ENCODE measurements around the gene IKZF5. TPM values are rescaled to one million over a fixed set of nuclear protein-coding genes. Genes with fewer than 3 reads are reported as not detected.

IKZF5 gene
- total RNA-seq, 1 experiment from 2014 or later, result 17.1 TPM

DNA sequence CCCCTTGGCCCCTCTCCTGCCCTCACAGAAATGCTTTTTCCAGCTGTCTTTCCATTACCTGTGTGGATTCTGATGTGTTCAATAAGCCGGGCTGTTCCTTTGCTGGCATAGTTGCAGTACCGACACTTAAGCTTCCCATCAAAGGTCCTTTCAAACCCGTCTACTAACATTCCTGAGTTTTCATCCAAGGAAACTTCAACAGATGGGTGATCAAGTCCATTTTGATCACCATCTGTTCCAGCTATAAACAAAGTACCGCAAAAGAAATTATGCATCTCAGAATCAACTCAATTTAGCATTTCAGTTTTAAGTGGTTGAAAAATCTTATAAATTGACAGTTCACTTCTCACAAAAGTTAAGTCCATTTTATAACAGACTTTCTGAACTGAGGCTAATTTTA is 12.7 kb downstream of the IKZF5 start:
- CTCF ChIA-PET, result no interaction called here
- no peak overlapping the region for H3K9ac ChIP-seq (ENCODE audit: low read length)
- H3K9me2 ChIP-seq (ENCODE audit: insufficient read depth), result no peaks in the 10 kb centered on the region
- peaks cover 11 to 21% of the 10 kb centered on the region in 2 experiments; a peak in 3 of 4 replicates for H3K36me3 ChIP-seq (ENCODE audit: control insufficient read depth in 1 of 2, insufficient read depth in 2 of 2, low read length in 2 of 2)
- intact Hi-C loops (cut with micrococcal nuclease), result no loop called here
- TF ChIP-seq SIN3A (IDR thresholded peaks at IDR 0.05; ENCODE audit: low read depth) (no peak), YY1 (IDR thresholded peaks at IDR 0.05; ENCODE audit: extremely low read depth, insufficient replicate concordance, low read depth, low read length) (no peak)
- TF ChIP-seq, protein P1, sequence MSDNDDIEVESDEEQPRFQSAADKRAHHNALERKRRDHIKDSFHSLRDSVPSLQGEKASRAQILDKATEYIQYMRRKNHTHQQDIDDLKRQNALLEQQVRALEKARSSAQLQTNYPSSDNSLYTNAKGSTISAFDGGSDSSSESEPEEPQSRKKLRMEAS (IDR thresholded peaks at IDR 0.05), result no peak
- no peak overlapping the region for H3K4me2 ChIP-seq (ENCODE audit: low read length)
- no peaks in the 10 kb centered on the region for H3K4me1 ChIP-seq (ENCODE audit: control insufficient read depth in 1 of 2, insufficient read depth in 2 of 2, low read length in 2 of 2)
- DNase-seq (ENCODE audit: low read depth, low spot score) (no peak), ATAC-seq (no peak)
- no TSS peak for BruUV-seq (replicated peaks)
- POLR2A ChIA-PET, result no interaction called here
- H3K4me3 ChIP-seq (replicated peaks in 1 of 2; ENCODE audit: low read depth in 1 of 2, low read length in 2 of 2), result no peak overlapping the region
- H3K79me2 ChIP-seq (ENCODE audit: insufficient read depth, low read length), result peaks cover 28% of the 10 kb centered on the region
- RAD21 ChIA-PET (ENCODE audit: low non-redundant PET in 1 of 2, low total read pairs in 2 of 2, uncharacterized antibody in 2 of 2, unreplicated experiment in 2 of 2), result no interaction called here
- H3K9me3 ChIP-seq (ENCODE audit: control insufficient read depth in 1 of 2, insufficient read depth in 1 of 2, low read depth in 1 of 2, low read length in 2 of 2), result no peaks in the 10 kb centered on the region
- no peak overlapping the region for H2AFZ ChIP-seq (ENCODE audit: low read depth, low read length, poor library complexity, severe bottlenecking)
- H4K20me1 ChIP-seq (ENCODE audit: insufficient read depth), result no peaks in the 10 kb centered on the region
- H3K27ac ChIP-seq (ENCODE audit: low read depth, low read length), result no peak overlapping the region
- H3K27me3 ChIP-seq (ENCODE audit: insufficient read depth, low read length), result no peaks in the 10 kb centered on the region

DNA sequence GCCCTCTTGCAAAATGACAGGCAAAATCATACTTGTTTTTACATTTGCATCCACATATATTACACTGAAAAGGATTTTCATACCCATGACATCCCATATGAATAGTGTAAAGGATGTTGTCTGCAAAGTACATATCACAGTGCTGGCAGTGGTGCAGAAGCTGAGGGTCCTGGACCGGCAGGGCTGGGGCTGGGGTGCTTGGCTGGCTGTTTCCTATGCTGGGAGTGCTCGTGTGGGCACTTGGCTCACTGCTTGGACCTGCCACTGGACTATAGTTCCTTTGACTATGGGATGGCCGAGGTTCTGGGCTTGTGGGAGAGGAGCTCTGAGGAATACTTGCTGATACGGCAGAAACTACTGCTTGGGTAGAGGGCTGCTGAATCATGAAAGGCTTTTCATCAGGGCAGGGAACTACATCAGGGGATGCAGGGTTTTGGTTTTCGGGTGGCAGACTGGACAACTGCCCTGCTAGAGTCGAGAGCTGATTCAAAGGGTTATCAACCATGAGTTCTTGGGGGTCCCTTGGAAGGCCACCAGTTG is 14.7 kb downstream of the IKZF5 start:
- H3K79me2 ChIP-seq (ENCODE audit: insufficient read depth, low read length), result peaks cover 11% of the 10 kb centered on the region
- TF ChIP-seq, protein P2, sequence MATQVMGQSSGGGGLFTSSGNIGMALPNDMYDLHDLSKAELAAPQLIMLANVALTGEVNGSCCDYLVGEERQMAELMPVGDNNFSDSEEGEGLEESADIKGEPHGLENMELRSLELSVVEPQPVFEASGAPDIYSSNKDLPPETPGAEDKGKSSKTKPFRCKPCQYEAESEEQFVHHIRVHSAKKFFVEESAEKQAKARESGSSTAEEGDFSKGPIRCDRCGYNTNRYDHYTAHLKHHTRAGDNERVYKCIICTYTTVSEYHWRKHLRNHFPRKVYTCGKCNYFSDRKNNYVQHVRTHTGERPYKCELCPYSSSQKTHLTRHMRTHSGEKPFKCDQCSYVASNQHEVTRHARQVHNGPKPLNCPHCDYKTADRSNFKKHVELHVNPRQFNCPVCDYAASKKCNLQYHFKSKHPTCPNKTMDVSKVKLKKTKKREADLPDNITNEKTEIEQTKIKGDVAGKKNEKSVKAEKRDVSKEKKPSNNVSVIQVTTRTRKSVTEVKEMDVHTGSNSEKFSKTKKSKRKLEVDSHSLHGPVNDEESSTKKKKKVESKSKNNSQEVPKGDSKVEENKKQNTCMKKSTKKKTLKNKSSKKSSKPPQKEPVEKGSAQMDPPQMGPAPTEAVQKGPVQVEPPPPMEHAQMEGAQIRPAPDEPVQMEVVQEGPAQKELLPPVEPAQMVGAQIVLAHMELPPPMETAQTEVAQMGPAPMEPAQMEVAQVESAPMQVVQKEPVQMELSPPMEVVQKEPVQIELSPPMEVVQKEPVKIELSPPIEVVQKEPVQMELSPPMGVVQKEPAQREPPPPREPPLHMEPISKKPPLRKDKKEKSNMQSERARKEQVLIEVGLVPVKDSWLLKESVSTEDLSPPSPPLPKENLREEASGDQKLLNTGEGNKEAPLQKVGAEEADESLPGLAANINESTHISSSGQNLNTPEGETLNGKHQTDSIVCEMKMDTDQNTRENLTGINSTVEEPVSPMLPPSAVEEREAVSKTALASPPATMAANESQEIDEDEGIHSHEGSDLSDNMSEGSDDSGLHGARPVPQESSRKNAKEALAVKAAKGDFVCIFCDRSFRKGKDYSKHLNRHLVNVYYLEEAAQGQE (IDR thresholded peaks at IDR 0.05; ENCODE audit: low read depth), result no peak
- TF ChIP-seq POLR2A (IDR thresholded peaks at IDR 0.05; ENCODE audit: borderline replicate concordance, extremely low read depth, insufficient read depth, insufficient read length) (no peak), EZH2phosphoT487 (IDR thresholded peaks at IDR 0.05; ENCODE audit: borderline replicate concordance) (no peak), CBX3 (IDR thresholded peaks at IDR 0.05; ENCODE audit: low read depth) (no peak), CEBPB (IDR thresholded peaks at IDR 0.05; ENCODE audit: low read depth) (no peak), YY1 (IDR thresholded peaks at IDR 0.05; ENCODE audit: extremely low read depth, insufficient replicate concordance, low read depth, low read length) (no peak), ZFX (IDR thresholded peaks at IDR 0.05) (no peak), ELF1 (IDR thresholded peaks at IDR 0.05; ENCODE audit: borderline replicate concordance, low read depth) (no peak), JUND (IDR thresholded peaks at IDR 0.05) (no peak), SP1 (IDR thresholded peaks at IDR 0.05; ENCODE audit: low read depth) (no peak)
- H3K9me3 ChIP-seq (ENCODE audit: control insufficient read depth in 1 of 2, insufficient read depth in 1 of 2, low read depth in 1 of 2, low read length in 2 of 2), result no peaks in the 10 kb centered on the region
- no peaks in the 10 kb centered on the region for H4K20me1 ChIP-seq (ENCODE audit: insufficient read depth)
- ATAC-seq, result no peak
- H3K4me2 ChIP-seq (ENCODE audit: low read length), result no peak overlapping the region
- H3K4me1 ChIP-seq (ENCODE audit: control insufficient read depth in 1 of 2, insufficient read depth in 2 of 2, low read length in 2 of 2), result no peaks in the 10 kb centered on the region
- H3K4me3 ChIP-seq (replicated peaks in 1 of 2; ENCODE audit: low read depth in 1 of 2, low read length in 2 of 2), result no peak overlapping the region
- no peak overlapping the region for H3K9ac ChIP-seq (ENCODE audit: low read length)
- H3K27ac ChIP-seq (ENCODE audit: low read depth, low read length), result no peak overlapping the region
- intact Hi-C loops (cut with micrococcal nuclease), result no loop called here
- RAD21 ChIA-PET (ENCODE audit: low non-redundant PET in 1 of 2, low total read pairs in 2 of 2, uncharacterized antibody in 2 of 2, unreplicated experiment in 2 of 2), result no interaction called here
- POLR2A ChIA-PET, result no interaction called here
- peaks cover 11 to 21% of the 10 kb centered on the region in 2 experiments; a peak in 3 of 4 replicates for H3K36me3 ChIP-seq (ENCODE audit: control insufficient read depth in 1 of 2, insufficient read depth in 2 of 2, low read length in 2 of 2)
- no peaks in the 10 kb centered on the region for H3K9me2 ChIP-seq (ENCODE audit: insufficient read depth)
- BruUV-seq (replicated peaks), result no TSS peak
- DNase-seq (ENCODE audit: low read depth, low spot score), result no peak
- CTCF ChIA-PET, result no interaction called here
- H2AFZ ChIP-seq (ENCODE audit: low read depth, low read length, poor library complexity, severe bottlenecking), result no peak overlapping the region
- no peaks in the 10 kb centered on the region for H3K27me3 ChIP-seq (ENCODE audit: insufficient read depth, low read length)

Data from HCT116 (cell line).